NCI-H1694 treated with DMSO at 0.1 percent for 48 hours (cell line): ENCODE data around the gene RHBDD1.

Experiments used
- DNase-seq: peaks from one replicate; lab custom pipeline; 2025; lab: John Stamatoyannopoulos, UW

RHBDD1 gene

GRCh38 chr2:226845386-226846116 is 9.7 kb downstream of the RHBDD1 start:
- no peak for DNase-seq

GRCh38 chr2:226847090-226847489 is 11.2 kb downstream of the RHBDD1 start:
- DNase-seq = no peak

GRCh38 chr2:226847511-226847910 is 11.7 kb downstream of the RHBDD1 start:
- DNase-seq = no peak

- no peak for DNase-seq
These were observed 13.5 kb downstream of the RHBDD1 start for GRCh38 chr2:226849349-226849748.

GRCh38 chr2:226850024-226850423 is 14.2 kb downstream of the RHBDD1 start:
- no peak for DNase-seq

GRCh38 chr2:226855787-226856186 is 19.9 kb downstream of the RHBDD1 start:
- no peak for DNase-seq

- DNase-seq = no peak
These were observed 24.2 kb downstream of the RHBDD1 start for GRCh38 chr2:226860087-226860486.

GRCh38 chr2:226862623-226863022 is 26.8 kb downstream of the RHBDD1 start:
- DNase-seq = no peak

- DNase-seq = no peak
These were observed 29.4 kb downstream of the RHBDD1 start for GRCh38 chr2:226865273-226865672.

GRCh38 chr2:226865710-226866109 is 29.9 kb downstream of the RHBDD1 start:
- no peak for DNase-seq

- no peak for DNase-seq
These were observed 32.7 kb downstream of the RHBDD1 start for GRCh38 chr2:226868331-226869162.

GRCh38 chr2:226869371-226869770 is 33.5 kb downstream of the RHBDD1 start:
- no peak for DNase-seq

GRCh38 chr2:226873051-226873620 is 37.3 kb downstream of the RHBDD1 start:
- DNase-seq = no peak

GRCh38 chr2:226873826-226874225 is 38.0 kb downstream of the RHBDD1 start:
- DNase-seq = no peak

- DNase-seq = no peak
These were observed 38.9 kb downstream of the RHBDD1 start for GRCh38 chr2:226874749-226875148.

GRCh38 chr2:226875438-226876225 is 39.8 kb downstream of the RHBDD1 start:
- no peak for DNase-seq

GRCh38 chr2:226877491-226877890 is 41.6 kb downstream of the RHBDD1 start:
- no peak for DNase-seq

- no peak for DNase-seq
These were observed 45.4 kb downstream of the RHBDD1 start for GRCh38 chr2:226881287-226881686.

GRCh38 chr2:226882606-226883005 is 46.8 kb downstream of the RHBDD1 start:
- DNase-seq = no peak

GRCh38 chr2:226883296-226883795 is 47.5 kb downstream of the RHBDD1 start:
- DNase-seq = no peak

GRCh38 chr2:226884166-226884565 is 48.3 kb downstream of the RHBDD1 start:
- no peak for DNase-seq
